GM21717 (cell line): Measurements from ENCODE around the gene PPWD1.
"Not testable (repeated sequence)": the region's sequence is repeated elsewhere in the genome, so short reads cannot be mapped to it uniquely, and the experiment has no call there.

Experiments
- ATAC-seq: cut with Tn5 transposase; IDR thresholded peaks from one replicate; pipeline ENCODE4 v1.9.1; 2021; ENCODE audit warnings: mild to moderate bottlenecking, moderate library complexity; ENCODE audit not compliant: unreplicated experiment

The PPWD1 gene

DNA sequence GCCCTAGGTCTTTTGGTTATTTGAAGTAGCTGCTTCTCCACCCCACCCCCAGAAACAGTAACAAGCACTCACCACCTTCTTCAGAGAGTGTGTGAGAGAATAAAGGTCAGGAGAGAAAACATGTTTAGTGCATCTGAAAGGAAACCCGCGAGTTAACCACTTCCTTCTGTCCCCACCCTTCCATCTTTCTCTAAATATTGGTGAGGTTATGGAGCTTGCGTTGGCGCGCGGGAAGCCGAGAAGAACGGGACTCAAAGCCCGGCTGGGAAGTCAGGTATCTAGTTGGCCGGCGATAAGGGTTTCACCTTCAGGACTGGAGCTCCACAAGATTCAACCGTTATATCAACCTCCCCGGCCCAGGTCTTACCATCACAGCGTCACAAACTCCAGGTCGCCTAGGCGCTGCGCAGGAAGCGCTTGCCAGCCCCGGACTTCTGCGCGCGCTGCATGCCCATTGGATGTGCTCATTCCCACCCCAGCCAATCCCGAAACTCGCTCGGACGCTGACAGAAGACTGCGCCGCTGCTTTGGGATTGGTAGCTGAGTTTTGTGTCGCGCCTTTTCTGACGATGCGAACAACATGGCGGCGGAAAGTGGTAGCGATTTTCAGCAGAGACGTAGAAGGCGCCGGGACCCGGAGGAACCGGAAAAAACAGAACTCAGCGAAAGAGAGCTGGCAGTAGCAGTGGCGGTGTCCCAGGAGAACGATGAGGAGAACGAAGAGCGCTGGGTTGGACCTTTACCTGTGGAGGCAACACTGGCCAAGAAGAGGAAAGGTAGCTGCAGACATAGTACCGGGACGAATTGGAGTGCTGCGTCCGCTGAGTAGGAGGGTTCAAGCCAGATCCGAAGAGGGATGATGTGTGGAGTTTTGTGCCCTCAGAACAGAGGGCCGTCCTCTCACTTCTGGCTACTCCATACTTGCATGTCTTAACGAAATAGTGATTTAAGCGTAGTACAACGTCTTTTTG is at the start of gene PPWD1, which contains the start of gene CENPK:
TSS of gene PPWD1 (plus strand) at position 566 of the 971 bp plus-strand sequence. CDS start at position 581, 15 bp downstream.
TSS of gene CENPK (minus strand) at position 438 of the 971 bp plus-strand sequence. CDS start 8,261 bp downstream, outside the sequence.
- ATAC-seq, result peak; percentile 99

- no peak for ATAC-seq
Observed at GRCh38 chr5:65525726-65526125, 37.4 kb upstream of the PPWD1 start.

DNA sequence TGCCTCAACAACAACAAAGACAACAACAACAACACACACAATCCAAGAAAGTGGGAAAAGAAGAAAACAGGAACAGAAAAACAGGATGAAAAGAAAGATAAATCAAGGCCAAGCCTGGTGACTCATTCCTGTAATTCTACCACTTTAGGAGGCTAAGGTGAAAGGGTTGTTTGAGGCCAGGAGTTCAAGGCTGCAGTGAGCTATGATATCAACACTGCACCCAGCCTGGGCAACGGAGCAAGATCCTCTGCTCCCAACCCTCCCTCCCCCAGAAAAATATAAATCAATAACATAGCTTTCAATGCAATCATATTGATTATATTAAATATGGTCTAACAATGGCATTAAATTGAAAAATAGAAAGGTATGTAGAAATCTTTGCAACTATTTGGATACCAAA is 32.2 kb upstream of the PPWD1 start:
- ATAC-seq, result no peak

DNA sequence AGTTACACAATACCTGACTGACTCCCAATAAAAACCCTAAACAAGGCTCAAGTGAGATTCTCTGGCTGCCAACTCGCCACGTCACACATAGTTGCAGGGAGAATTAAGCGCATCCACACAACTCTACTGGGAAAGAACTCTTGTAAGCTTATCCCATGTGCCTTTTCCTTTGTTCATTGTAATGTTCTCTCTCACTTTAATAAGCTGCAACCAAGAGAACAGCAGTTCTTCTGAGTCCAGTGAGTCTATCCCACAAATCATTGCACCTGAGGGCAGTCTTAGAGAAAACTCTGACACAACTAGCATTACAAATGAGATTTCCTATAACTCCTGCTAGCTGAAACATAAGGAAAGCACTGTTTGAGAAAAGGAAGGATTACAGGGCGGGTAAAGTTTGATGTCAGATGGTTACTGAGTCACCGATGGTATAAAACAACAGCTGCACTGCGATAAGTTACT is 27.5 kb upstream of the PPWD1 start:
- no peak for ATAC-seq

DNA sequence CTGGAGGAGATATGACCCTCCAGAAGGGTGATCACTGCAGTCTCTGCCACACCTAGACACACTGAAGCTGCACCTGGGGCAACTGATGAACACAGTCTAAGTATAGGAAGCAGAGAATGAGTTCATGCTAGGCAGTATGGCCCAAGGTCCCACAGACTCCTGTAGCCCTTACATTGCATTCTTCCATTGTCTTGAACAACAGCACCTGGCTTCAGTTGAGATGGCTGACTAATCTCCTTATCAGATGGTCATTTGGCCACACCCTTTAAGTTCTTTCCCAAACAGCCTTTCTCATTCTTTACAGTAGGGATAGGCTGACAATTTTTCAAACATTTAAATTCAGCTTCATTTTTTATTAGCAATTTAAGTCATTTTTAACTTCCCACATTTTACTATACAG is 23.3 kb upstream of the PPWD1 start:
- no peak for ATAC-seq

GRCh38 chr5:65544473-65544872 is 18.6 kb upstream of the PPWD1 start:
- no peak for ATAC-seq

DNA sequence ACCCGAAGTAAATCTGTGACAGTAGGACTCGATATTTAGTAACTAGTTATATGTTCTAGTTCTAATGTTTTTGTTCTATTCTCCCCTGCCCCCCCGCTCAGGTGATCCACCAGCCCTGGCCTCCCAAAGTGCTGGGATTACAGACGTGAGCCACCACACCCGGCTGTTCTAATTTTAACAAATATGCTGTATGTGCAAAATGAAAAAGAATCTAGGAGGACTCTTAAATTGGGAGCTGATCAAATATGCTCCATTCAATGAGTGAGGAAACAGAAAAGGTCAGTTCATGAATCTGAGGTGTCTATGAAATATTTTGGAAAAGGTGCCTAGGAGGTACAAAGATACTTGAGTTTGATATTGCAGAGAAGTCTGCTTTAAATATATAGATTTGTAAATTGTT is 17.0 kb upstream of the PPWD1 start:
- ATAC-seq, result no peak

GRCh38 chr5:65548281-65548680 is 14.8 kb upstream of the PPWD1 start:
- ATAC-seq, result no peak

DNA sequence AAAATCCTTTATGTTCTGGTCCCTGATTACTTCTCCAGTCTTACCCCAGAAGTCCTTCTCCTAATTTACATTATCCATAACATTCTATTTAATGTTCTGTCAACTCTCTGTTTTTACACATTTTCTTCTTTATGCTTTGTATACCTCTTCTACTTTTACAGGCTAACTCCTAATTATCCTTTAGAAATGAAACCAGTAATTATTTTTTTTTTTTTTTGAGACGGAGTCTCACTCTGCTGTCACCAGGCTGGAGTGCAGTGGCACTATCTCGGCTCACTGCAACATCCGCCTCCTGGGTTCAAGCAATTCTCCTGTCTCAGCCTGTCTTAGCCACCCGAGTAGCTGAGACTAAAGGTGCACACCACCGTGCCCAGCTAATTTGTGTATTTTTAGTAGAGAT is 9.2 kb upstream of the PPWD1 start:
- no peak for ATAC-seq

DNA sequence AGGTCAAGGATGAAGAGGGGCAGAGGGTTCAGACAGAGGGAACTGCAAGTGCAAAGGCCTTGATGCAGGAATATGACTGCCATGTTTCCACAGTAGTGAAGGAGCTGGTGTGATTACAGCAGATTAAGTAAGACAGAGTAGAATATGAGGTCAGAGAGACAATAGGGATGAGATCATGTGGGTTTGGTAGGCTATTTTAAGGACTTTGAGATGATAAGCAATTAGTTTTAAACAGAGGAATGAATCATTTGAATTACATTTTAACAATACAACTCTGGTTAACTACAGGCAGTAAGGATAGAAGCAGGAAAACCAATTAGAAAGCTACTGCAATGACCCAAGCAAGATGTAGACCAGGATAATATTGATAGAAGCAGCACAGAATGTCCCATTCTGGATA is 7.8 kb upstream of the PPWD1 start:
- no peak for ATAC-seq

DNA sequence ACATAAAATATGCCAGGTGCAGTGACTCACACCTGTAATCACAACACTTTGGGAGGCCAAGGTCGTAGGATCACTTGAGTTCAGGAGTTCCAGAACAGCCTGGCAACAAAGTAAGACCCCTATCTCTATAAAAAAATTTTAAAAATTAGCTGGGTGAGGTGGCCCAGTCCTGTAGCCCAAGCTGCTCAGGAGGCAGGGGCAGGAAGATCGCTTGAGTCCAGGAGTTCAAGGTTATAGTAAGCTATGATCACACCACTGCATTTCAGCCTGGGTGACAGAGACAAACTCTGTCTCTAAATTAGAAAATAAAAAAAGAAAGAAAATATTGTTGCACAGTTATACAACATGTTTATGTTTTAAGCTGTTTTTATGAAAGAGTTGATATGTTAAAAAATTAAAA is 6.9 kb upstream of the PPWD1 start:
- ATAC-seq, result no peak

GRCh38 chr5:65556718-65557117 is 6.4 kb upstream of the PPWD1 start:
- no peak for ATAC-seq

- ATAC-seq, result no peak
Observed at GRCh38 chr5:65563777-65564176, 681 bp downstream of the PPWD1 start.

GRCh38 chr5:65566505-65566904 is 3.4 kb downstream of the PPWD1 start:
- no peak for ATAC-seq

GRCh38 chr5:65570598-65571226 is 7.6 kb downstream of the PPWD1 start:
- ATAC-seq, result no peak

GRCh38 chr5:65577141-65577540 is 14.0 kb downstream of the PPWD1 start:
- ATAC-seq, result no peak

- ATAC-seq, result no peak
Observed at GRCh38 chr5:65588694-65589093, 25.6 kb downstream of the PPWD1 start.

DNA sequence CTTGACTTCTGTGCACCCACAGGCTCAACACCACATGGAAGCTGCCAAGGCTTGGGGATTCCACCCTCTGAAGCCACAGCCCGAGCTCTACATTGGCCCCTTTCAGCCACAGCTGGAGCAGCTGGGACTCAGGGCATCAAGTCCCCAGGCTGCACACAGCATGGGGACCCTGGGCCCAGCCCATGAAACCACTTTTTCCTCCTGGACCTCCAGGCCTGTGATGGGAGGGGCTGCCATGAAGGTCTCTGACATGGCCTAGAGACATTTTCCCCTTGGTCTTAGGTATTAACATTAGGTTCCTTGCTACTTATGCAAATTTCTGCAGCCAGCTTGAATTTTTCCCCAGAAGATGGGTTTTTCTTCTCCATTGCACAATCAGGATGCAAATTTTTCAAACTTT is 38.7 kb downstream of the PPWD1 start:
- ATAC-seq, result not testable (repeated sequence)

- no peak for ATAC-seq
Observed at GRCh38 chr5:65611524-65611923, 48.4 kb downstream of the PPWD1 start.

GRCh38 chr5:65612298-65612907 is 49.3 kb downstream of the PPWD1 start:
- ATAC-seq, result no peak

DNA sequence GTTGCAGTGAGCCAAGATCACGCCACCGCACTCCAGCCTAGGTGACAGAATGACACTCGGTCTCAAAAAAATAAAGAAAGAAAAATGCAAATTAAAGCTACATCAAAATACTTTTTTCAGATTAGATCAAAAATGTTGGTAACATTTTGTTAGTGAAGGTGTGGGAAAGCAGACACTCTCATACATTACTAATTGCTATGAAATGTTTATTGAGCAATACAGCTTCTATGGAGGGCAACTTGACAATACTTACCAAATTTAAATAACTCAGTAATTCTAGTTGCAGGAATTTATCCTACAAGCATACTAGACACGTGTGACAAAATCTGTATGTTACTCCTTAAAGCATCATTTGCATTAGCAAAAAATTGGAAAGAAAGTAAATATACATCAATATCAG is 56.9 kb downstream of the PPWD1 start:
- ATAC-seq, result no peak
